GM12872 (cell line): ENCODE results near the gene SIRPD.

ENCODE experiments used
- CTCF ChIP-seq: IDR thresholded peaks from 3 replicates; pipeline ENCODE4 v1.5.1; 2011; ENCODE audit warnings: low read depth, mild to moderate bottlenecking, low read length, moderate library complexity; ENCODE audit not compliant: insufficient read depth

SIRPD gene

DNA sequence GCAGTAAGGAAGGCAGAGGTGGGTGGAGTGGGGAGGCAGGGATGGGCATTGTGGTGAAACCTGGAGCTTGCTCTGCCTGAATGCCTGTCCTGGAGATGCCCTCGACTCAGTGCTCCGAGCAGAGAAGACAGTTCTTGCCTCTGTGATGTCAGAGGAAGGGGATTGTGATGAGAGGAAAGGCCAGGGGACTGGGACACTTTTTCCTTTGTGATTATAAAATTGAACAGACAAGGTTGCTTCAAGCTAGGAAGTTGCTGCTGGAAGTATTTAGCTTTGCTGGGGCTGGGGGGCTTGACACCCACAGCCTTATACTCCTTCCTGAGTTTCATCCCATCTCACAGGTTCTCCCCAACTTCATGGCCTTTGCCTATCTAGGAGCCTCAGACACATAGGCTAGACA is at the start of gene SIRPD:
Gene SIRPD, minus strand, starts transcription at position 101 of the 400 bp plus-strand sequence. Its CDS starts 52 bp downstream, at position 49.
- no peak for TF ChIP-seq CTCF

DNA sequence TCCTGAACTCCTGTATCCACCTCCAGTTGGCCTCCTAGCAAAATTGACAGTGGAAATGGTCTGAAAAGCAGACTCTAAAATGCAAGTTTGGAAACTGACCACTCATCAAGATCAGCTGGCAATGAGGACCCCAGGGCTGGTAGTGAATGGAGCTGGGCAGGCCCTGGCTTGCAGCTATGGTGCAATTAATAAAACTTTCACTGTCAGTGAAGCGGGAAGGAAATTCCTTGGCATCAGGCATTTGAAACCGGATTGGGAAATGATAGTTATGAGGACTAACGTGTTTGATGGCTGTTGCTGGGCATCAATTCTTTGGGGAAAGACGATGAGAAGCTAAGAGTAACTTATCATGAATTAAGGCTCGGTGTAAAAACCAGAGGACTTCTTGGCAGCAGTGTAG is 43.2 kb upstream of the SIRPD start:
- TF ChIP-seq CTCF = no peak

DNA sequence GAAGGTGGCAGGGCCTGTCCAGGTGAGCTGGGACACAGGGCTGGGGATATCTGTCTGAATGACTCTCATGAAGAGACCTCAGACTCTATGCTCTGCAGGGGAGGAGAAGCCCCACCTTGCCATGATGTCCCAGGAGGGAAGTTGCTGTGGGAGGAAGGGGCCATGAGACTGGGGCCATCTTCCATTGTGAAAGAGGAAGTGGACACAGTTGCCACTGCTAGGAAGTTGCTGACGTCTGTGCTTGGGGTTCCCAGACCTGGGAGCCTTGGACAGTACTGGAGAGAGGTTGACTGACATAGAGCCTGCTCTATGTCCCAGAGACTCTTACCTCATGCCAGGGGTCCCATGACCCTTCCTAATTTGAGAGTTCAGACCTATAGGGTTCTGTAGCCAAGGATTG is 37.8 kb upstream of the SIRPD start:
- TF ChIP-seq CTCF = no peak

DNA sequence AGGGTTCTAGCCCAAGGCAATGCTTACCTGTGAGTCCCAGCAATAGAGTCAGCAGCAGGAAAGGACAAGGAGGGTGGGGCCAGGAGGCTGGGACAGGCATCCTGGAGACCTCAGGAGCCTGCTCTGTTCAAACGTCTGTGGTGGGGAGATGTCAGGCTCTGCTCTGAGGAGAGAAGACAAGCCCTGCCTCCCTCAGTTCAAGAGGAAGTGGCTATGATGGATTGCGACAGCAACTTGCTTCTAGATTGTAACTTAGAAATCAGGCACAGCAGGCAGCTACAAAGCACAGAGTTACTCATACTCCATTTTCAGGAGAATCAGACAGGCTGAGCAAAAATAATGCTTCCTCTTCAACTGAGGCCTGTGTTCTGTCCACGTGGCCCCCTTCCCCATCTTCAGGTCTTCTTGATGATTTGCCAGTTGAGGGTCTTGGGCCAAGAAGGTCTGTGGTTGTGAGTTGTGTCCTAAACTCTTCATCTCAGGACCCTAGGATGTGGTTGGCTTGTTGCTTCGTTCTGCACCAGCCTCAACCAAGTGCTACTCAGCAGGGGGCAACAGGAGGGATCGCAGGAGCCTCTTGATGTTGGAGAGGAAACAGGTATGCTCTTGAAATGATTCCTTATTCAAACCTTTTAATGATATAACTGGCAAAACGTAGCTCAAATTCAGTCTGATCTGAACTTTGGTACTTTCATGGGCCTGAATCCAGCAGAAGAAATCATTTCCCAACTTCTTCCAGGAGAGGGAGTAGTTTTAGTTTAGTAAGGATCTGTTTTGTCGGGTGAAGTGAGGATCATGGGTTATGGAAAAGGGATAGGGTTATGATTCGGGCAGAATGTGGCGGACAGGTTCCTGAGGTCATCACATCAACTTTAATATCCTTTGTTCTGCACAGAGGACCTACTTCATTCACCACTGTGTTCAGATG is 31.3 kb upstream of the SIRPD start:
- 0 out of 3 replicates have a peak, but pooled peaks have one; percentile 3 for TF ChIP-seq CTCF

- TF ChIP-seq CTCF = no peak
These were observed 30.5 kb upstream of the SIRPD start for GRCh38 chr20:1587781-1588532.

DNA sequence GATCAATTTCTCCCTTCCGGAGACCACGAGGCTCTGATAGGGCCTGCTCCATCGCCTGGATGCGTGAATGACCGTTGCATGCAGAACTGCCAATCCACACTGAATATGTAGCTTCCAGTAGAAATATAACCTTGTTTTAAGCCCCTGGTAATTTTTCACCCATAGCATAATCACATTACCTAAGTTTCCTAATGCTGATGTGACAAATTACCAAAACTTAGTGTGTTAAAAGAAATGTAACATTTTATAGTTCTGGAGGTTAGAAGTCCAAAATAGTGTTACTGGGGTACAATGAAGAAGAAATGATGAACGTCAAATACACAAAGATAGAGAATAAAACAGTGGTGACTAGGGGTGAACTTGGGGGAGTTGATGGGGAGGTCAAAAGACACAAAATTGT is 22.0 kb upstream of the SIRPD start:
- no peak for TF ChIP-seq CTCF

- TF ChIP-seq CTCF = no peak
These were observed 20.4 kb upstream of the SIRPD start for GRCh38 chr20:1577906-1578305.
